Right lobe of liver (tissue), 6 donors: Measurements from ENCODE around the gene SUFU. TPM values are rescaled to one million over a fixed set of nuclear protein-coding genes. Genes with fewer than 3 reads are reported as not detected.
A peak's percentile ranks its signal among the peaks of the same experiment; 100 is the strongest.
"Not testable (repeated sequence)": the region's sequence is repeated elsewhere in the genome, so short reads cannot be mapped to it uniquely, and the experiment has no call there.

Source experiments
- ATAC-seq, 4 donors: fragments of 200-7000 bp; cut with Tn5 transposase; one replicate each; pipeline ENCODE4 v1.9.1; 2020; ENCODE audit warnings: mild to moderate bottlenecking in 4 of 4, moderate library complexity in 4 of 4
- DNase-seq, 3 donors: peaks; one replicate each; pipeline ENCODE4 v3.0.0-alpha.2; 2020
- H3K27ac ChIP-seq, 3 donors: fragments of 200-600 bp; one replicate each; pipeline ENCODE4 v1.8.0; 2022
- H3K27me3 ChIP-seq, 2 donors: fragments of 200-600 bp; one replicate each; pipeline ENCODE4 v1.8.0; 2022
- H3K36me3 ChIP-seq, 4 donors: fragments of 200-600 bp; sonication (generic) in 1 of 4; one replicate each; pipeline versions ENCODE4 v1.5.1 to v1.8.0; 2017 to 2022; ENCODE audit warnings: control low read depth in 1 of 4
- H3K4me1 ChIP-seq, 4 donors: fragments of 200-600 bp; sonication (generic) in 1 of 4; one replicate each; pipeline versions ENCODE4 v1.5.1 to v1.8.0; 2017 to 2022; ENCODE audit warnings: control low read depth in 1 of 4
- H3K4me3 ChIP-seq, 3 donors: fragments of 200-600 bp; one replicate each; pipeline ENCODE4 v1.8.0; 2022
- H3K9me3 ChIP-seq, 4 donors: fragments of 200-600 bp; sonication (generic) in 1 of 4; one replicate each; pipeline versions ENCODE4 v1.5.1 to v1.8.0; 2017 to 2022; ENCODE audit warnings: control low read depth in 1 of 4
- CTCF ChIP-seq, 4 donors: fragments of 200-600 bp in 3 of 4; fragments of 450-650 bp in 1 of 4; IDR thresholded peaks; one replicate each; pipeline versions ENCODE4 v1.5.1 to v1.8.0; 2016 to 2022; ENCODE audit warnings: antibody characterized with exemption in 4 of 4, mild to moderate bottlenecking in 2 of 4
- POLR2A ChIP-seq: fragments of 450-650 bp; IDR thresholded peaks from one replicate; pipeline ENCODE4 v1.6.1; 2017; ENCODE audit warnings: antibody characterized with exemption, mild to moderate bottlenecking
- WGBS: methylation state at CpG from one replicate; pipeline ENCODE4 v1.1.6; 2018; ENCODE audit warnings: low coverage, low lambda C conversion rate; ENCODE audit not compliant: insufficient coverage; ENCODE audit errors: missing lambda C conversion rate; 5-methylcytosine and 5-hydroxymethylcytosine counted together
- intact Hi-C, 2 donors: fragments of 100-400 bp; cut with DNase I; formaldehyde crosslinking; loops; one replicate each; pipeline versions ENCODE4 v1.11.2 to v1.14.1; 2022
- total RNA-seq, 6 experiments: library from RNA; depleted of rRNA in 2 of 6; stranded (reverse); fragments of >200 nt in 2 of 6; fragmentation: NEBNext Ultra II Directional in 3 of 6; extraction: Animal tissue kit (Norgen Biotek cat#: 25700) in 3 of 6; gene quantifications; one replicate each; pipeline versions ENCODE4 v1.1.0 to v1.2.4, GENCODE V29; 2016 to 2023
- donor health status: DM: no; HTN: yes; CAD: no.
- donor health status: DM: no; HTN: no; CAD: no.
- donor health status: DM: no; HTN: no; CAD: no.
- donor health status: DM: no; HTN: yes; CAD: no.
- donor health status: DM: no; HTN: yes; CAD: no.

SUFU gene
- total RNA-seq, 6 experiments from 2014 or later, result 4.2 to 6.2 (median 5.1) TPM

DNA sequence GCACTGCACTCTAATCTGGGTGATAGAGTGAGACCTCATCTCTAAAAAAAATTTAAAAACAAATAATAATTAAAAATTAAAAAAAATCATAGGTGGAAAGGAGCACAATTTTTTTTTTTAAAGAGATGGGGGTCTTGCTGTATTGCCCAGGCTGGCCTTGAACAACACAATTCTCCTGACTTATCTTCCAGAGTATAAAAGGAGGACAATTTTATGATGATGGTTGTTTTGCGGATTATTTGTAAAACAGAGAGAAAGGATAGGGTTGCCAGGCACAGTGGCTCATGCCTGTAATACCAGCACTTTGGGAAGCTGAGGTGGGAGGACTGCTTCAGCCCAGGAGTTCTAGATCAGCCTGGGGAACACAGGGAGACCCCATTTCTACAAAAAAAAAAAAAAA is 6.2 kb upstream of the SUFU start:
- ATAC-seq (no peak), DNase-seq (no peak)
- Histone ChIP-seq H3K4me1 (peaks cover 0 to 9% (median 4%) of the 10 kb centered on the region in 4 donors), H3K9me3 (no peaks in the 10 kb centered on the region), H3K4me3 (no peak overlapping the region), H3K27me3 (no peaks in the 10 kb centered on the region), H3K36me3 (peaks cover 0 to 3% (median 0%) of the 10 kb centered on the region in 4 donors), H3K27ac (no peak overlapping the region)
- intact Hi-C loops, result no loop called here
- WGBS, result 89% methylated on average over 1 of the region's 1 CpG
- TF ChIP-seq CTCF (IDR thresholded peaks at IDR 0.05), result no peak
- no peak for TF ChIP-seq POLR2A

- ATAC-seq, result no peak
- Histone ChIP-seq H3K36me3 (peaks cover 0 to 3% (median 0%) of the 10 kb centered on the region in 4 donors), H3K4me1 (peaks cover 0 to 16% (median 7%) of the 10 kb centered on the region in 4 donors), H3K27ac (no peak overlapping the region), H3K27me3 (no peaks in the 10 kb centered on the region), H3K9me3 (no peaks in the 10 kb centered on the region), H3K4me3 (no peak overlapping the region)
- TF ChIP-seq CTCF (IDR thresholded peaks at IDR 0.05), result no peak
- no peak for TF ChIP-seq POLR2A
- no peak for DNase-seq
- WGBS, result 76% methylated on average over 3 of the region's 3 CpGs
- intact Hi-C loops, result no loop called here
Measured at GRCh38 chr10:102499356-102499755, 4.4 kb upstream of the SUFU start.

DNA sequence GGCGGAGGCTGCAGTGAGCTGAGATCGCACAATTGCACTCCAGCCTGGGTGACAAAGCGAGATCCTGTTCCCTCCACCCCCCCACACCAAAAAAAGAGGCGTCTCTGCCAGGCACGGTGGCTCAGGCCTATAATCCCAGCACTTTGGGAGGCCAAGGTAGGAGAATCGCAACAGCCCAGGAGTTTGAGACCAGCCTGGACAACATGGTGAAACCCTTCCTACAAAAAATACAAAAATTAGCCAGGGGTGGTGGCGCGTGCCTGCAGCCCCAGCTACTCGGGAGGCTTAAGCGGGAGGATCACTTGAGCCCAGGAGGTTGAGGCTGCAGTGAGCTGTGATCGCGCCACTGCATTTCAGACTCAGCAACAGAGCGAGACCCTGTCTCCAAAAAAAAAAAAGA is 3.1 kb upstream of the SUFU start:
- not testable (repeated sequence) for H3K27me3 ChIP-seq, H3K4me3 ChIP-seq, DNase-seq, H3K9me3 ChIP-seq, H3K36me3 ChIP-seq, ATAC-seq, H3K27ac ChIP-seq
- 88% methylated on average over 10 of the region's 13 CpGs for WGBS
- intact Hi-C loops, result loop anchor here (10.0 kb wide), 1 partner anchor 84 kb away; no protein-coding TSS in a partner anchor
- H3K4me1 ChIP-seq, result peaks cover 0 to 20% (median 7%) of the 10 kb centered on the region in 4 donors

DNA sequence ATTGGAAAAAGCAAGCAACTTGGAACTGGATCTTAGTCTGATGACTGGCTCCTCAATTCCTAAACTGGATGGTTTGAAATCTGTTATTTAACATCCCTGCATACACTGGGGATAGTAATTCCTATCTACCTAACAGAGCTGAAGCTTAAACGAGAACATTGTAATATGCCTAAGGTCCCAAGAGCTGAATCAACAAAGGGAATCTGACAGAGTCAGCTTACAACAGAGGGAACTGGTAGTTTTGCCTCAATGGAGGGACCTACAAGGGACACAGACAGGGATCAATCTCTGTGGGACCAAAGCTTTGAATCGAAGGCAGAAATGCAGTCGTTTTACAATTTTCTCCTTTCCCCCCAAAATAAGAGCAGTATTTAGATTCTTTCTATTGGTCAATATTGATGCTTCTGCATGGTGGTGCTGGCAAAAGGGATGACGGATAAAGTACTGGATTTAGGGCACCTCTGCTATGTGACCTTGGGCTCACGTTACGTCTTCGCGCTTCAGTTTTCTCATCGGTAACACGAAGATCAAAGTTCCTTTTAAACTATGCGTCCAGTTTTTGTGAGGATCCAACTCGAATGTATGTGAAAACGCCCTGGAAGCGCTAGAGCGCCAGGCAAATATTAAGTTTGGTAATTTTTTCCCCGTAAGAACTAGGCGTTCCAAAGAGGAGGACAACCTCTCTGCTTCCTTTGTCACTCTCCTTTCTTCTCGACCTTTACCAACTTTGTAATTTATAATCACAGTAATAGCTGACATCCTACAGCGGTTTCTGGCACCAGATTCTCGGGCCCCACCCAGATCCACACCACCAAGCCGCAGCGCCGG is 2.4 kb upstream of the SUFU start:
- intact Hi-C loops, result loop anchor here (10.0 kb wide), 1 partner anchor 83 kb away; no protein-coding TSS in a partner anchor

More for the DNA sequence above, 2.4 kb upstream of the SUFU start:
- no peak for TF ChIP-seq CTCF (IDR thresholded peaks at IDR 0.05)
- peak; percentile 23 for TF ChIP-seq POLR2A
- Histone ChIP-seq H3K4me3 (peak overlapping the region; percentile 89 to 93 (median 92)), H3K27me3 (no peaks in the 10 kb centered on the region), H3K27ac (peak overlapping the region in 2 of 3 donors; percentile 6 to 51), H3K36me3 (peaks cover 0 to under 1% (median 0%) of the 10 kb centered on the region in 4 donors), H3K4me1 (peaks cover 0 to 20% (median 7%) of the 10 kb centered on the region in 4 donors), H3K9me3 (no peaks in the 10 kb centered on the region)
- ATAC-seq (no peak), DNase-seq (no peak)
- under 1% methylated on average over 23 of the region's 23 CpGs for WGBS
